ENCODE measurements around the gene MRPL4. TPM values are rescaled to one million over a fixed set of nuclear protein-coding genes. Genes with fewer than 3 reads are reported as not detected.

MRPL4 gene
- total RNA-seq, 1 experiment from 2014 or later = 99.3 TPM

- DNase-seq = peak; percentile 55
- Histone ChIP-seq H3K79me2 (ENCODE audit: insufficient read depth, low read length) (no peaks in the 10 kb centered on the region), H3K23me2 (ENCODE audit: insufficient read length, low read depth, low read length, poor library complexity, severe bottlenecking) (peaks cover 38% of the 10 kb centered on the region), H2AK5ac (ENCODE audit: insufficient read length, low read length) (no peak overlapping the region), H3K79me1 (ENCODE audit: insufficient read depth, low read depth, low read length, poor library complexity, severe bottlenecking) (no peaks in the 10 kb centered on the region), H3K27ac (ENCODE audit: insufficient read length, low read depth, low read length) (no peak overlapping the region), H4K91ac (ENCODE audit: insufficient read length, low read depth, low read length) (no peak overlapping the region), H4K5ac (ENCODE audit: insufficient read length, low read depth, low read length) (no peak overlapping the region), H3K9me3 (ENCODE audit: control insufficient read depth, low read depth, low read length) (no peaks in the 10 kb centered on the region), H3K14ac (ENCODE audit: insufficient read depth, low read length) (no peak overlapping the region), H2BK5ac (ENCODE audit: insufficient read length, low read length) (no peak overlapping the region), H3K4ac (ENCODE audit: low read depth, low read length) (no peak overlapping the region), H2AFZ (ENCODE audit: low read length) (no peak overlapping the region), H2BK120ac (ENCODE audit: low read depth, low read length, poor library complexity, severe bottlenecking) (no peak overlapping the region), H3K23ac (ENCODE audit: insufficient read length, low read depth, low read length) (no peak overlapping the region), H4K8ac (replicated peaks; ENCODE audit: insufficient read length, low read depth, low read length) (no peak overlapping the region), H4K20me1 (ENCODE audit: control insufficient read depth, insufficient read depth, insufficient read length) (no peaks in the 10 kb centered on the region), H3K27me3 (ENCODE audit: insufficient read depth, low read length) (peaks cover 61% of the 10 kb centered on the region), H3T11ph (ENCODE audit: low read length) (no peak overlapping the region), H3K56ac (ENCODE audit: insufficient read length, low read depth, low read length) (no peak overlapping the region), H2BK12ac (ENCODE audit: insufficient read length, low read depth, low read length) (no peak overlapping the region), H3K4me1 (ENCODE audit: insufficient read depth, low read length) (no peaks in the 10 kb centered on the region; the same call in 1 of the 2 replicates), H2BK20ac (ENCODE audit: low read depth, low read length, poor library complexity, severe bottlenecking) (no peak overlapping the region), H3K9ac (ENCODE audit: extremely low read depth, insufficient read length, low read length) (no peak overlapping the region), H2BK15ac (ENCODE audit: low read depth, low read length) (no peak overlapping the region), H3K4me2 (ENCODE audit: insufficient read depth, insufficient read length, low read length) (peak overlapping the region; percentile 92), H3K18ac (ENCODE audit: insufficient read length, low read depth, low read length) (no peak overlapping the region)
- Mint-ChIP-seq H3K27me3 (ENCODE audit: low read depth) (peaks cover 99% of the 10 kb centered on the region), H3K9me3 (peaks cover 0 to 5% of the 10 kb centered on the region in 2 experiments; a peak in 3 of 5 replicates), H3K4me3 (peak overlapping the region; percentile 59 to 92), H3K4me1 (peaks cover 13 to 44% of the 10 kb centered on the region in 2 experiments), H3K36me3 (ENCODE audit: insufficient read depth in 1 of 3, low read depth in 3 of 3) (peaks cover 0 to 2% (median 0%) of the 10 kb centered on the region in 3 experiments; a peak in 4 of 7 replicates), H3K27ac (no peak overlapping the region)
- WGBS (ENCODE audit: extremely low coverage, insufficient read length, low lambda C conversion rate) = no CpG with 5 or more reads among the region's 30 CpGs
- no peak for TF ChIP-seq CTCF (conservative IDR thresholded peaks at IDR 0.05)
Measured at GRCh38 chr19:10290357-10290875, 38.4 kb downstream of the MRPL4 start.

Data from H9 (cell line).